ENCODE results near the gene MVD.
A peak's percentile ranks its signal among the peaks of the same experiment; 100 is the strongest.

MVD gene

GRCh38 chr16:88697116-88697830 is 34.4 kb upstream of the MVD start:
- no peak for DNase-seq (ENCODE audit: low spot score)

GRCh38 chr16:88696441-88696840 is 33.5 kb upstream of the MVD start:
- no peak for DNase-seq (ENCODE audit: low spot score)

GRCh38 chr16:88695753-88696152 is 32.9 kb upstream of the MVD start:
- no peak for DNase-seq (ENCODE audit: low spot score)

- DNase-seq (ENCODE audit: low spot score), result no peak
These were observed 32.3 kb upstream of the MVD start for GRCh38 chr16:88695218-88695617.

- DNase-seq (ENCODE audit: low spot score), result no peak
These were observed 31.6 kb upstream of the MVD start for GRCh38 chr16:88694221-88695087.

- DNase-seq (ENCODE audit: low spot score), result no peak
These were observed 30.7 kb upstream of the MVD start for GRCh38 chr16:88693420-88694177.

DNA sequence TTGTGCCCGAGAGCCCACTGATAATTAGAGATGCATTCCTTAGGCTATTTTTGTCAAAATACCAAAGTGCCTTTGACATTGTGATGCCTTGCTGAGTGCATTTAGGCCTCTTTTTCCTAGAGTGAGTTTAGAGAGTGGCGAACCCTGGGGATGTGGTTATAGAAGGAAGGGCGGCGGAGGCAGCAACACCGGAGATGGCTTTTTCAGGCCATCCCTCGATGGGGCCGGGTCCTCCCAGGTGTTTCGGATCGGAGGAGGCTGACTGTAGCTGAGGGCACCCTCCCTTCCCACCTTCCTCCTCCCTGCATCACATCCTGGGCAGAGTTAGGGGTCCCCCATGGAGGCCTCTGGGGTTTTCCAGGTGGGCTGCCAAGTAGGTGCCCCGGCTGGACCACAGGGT is 30.0 kb upstream of the MVD start:
- DNase-seq (ENCODE audit: low spot score), result no peak

- DNase-seq (ENCODE audit: low spot score), result no peak
These were observed 29.2 kb upstream of the MVD start for GRCh38 chr16:88691924-88692560.

DNA sequence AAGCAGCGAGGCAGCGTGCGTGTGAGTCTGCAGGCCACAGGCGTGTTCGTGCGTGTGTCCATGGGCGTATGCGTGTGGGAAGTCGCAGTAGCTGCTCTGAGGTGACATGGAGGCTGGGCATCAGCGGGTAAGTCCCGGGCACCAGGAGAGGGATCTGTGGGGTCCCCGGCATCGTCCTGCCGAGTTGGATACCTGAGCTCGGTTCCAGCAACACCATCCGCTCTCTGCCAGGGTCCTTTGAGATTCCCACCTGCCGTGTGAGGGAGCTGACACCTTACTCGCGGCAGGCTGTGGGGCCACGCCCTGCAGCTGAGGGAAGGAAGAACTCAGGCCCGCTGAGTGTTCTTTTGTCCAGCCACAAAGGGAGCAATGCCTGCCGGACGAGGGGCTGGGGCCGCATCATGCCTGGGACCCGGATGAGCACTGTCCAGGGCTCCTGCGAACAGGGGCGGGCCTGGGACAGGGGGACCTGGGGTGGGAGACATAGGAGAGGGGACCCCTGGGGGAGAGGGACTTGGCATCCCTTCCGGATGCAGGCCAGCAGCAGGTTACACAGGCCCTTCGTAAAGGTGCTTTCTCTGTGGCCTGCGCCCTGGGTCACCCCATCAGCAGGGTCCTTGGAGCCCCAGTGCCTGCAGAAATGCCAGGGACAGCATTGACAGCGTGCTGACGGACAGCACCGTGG is 28.4 kb upstream of the MVD start:
- DNase-seq (ENCODE audit: low spot score), result no peak

DNA sequence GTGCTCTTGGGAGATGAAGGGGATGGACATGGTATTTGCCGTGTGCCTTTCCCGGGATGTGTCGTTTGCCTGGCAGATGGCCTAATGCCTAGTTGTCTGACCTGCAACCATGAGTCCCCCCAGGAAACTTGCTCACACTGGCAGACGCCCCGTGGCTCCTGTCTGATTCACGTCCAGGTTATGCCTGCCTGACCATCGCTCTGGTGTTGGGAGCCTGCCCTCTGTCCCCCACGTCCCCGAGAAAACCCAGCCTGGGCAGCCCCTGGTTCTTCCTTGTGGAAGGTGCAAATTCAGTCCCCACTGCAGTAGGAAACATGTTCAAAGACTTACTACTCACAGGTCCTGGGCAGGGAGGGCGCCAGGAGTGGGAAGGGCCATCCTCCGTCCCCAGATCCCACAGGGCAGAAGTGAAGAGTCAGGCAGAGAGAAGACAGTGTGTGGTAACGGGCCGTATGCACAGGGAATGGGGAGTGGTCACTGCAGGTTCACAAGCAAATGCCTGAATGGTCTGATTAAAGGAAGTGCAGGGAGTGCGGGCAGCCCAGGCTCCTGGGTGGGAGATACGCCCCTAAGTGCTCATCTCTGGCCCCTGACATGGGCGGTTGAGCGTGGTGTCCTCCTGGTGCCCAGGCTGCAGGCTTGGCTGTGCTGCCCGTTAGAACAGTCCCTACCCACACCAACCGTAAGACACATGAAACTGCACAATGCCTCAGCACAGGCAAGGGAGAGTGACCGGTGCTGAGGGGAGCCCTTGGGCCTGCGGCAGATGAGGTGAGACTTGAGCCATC is 27.6 kb upstream of the MVD start:
- no peak for DNase-seq (ENCODE audit: low spot score)

DNA sequence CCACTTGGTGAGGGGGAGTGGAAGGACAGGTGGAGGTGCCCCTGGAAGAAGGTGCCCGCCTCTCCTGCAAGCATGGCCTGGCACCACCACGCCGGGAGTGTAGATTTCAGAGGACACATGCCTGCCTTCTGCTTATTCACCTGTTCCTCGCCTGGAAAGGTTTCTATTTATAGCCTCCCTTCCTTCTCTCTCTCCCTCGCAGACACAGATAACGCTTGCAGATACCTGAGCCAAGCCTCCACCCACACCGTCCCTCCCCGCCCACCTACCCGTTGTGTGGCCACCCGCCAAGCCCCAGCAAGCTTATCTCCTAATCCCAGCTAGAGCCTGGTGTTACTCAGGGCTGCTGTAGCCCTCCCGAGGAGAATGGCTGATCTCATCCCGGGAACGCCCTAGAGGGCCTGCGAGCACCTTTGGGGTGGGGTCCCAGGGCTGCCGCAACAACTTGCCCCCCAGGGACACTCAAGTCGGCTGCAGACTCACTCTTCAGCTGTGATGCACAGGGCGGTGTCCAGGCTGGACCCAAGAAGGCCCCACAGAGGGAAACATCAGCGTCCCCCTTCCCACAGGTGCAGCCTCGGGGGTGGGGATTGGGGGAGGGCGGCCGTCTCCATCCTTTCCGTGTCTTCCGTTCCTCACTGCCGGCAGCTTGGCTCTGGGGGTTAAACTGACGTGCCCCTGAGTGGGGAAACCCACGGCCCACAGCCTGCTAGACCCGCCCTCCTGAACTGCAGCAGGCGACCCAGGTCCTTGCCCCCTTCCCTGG is 25.3 kb upstream of the MVD start:
- no peak for DNase-seq (ENCODE audit: low spot score)

- no peak for DNase-seq (ENCODE audit: low spot score)
These were observed 24.8 kb upstream of the MVD start for GRCh38 chr16:88687676-88688012.

DNA sequence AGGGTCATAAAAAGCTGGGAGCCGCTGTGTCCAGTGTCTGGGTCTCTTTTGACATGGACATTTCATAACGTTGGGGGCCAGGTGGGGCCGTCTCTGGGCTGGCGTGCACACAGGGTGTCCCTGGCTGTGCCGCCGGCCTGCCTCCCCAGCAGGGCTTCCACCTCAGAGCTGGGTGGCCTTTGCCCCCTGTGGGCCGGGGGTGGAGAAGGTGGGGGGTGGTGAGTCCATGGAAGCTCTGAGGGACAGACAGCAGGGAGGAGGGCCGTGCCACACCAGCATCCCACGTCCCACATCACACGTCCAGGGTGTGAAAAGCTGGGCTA is 24.3 kb upstream of the MVD start:
- DNase-seq (ENCODE audit: low spot score), result no peak

DNA sequence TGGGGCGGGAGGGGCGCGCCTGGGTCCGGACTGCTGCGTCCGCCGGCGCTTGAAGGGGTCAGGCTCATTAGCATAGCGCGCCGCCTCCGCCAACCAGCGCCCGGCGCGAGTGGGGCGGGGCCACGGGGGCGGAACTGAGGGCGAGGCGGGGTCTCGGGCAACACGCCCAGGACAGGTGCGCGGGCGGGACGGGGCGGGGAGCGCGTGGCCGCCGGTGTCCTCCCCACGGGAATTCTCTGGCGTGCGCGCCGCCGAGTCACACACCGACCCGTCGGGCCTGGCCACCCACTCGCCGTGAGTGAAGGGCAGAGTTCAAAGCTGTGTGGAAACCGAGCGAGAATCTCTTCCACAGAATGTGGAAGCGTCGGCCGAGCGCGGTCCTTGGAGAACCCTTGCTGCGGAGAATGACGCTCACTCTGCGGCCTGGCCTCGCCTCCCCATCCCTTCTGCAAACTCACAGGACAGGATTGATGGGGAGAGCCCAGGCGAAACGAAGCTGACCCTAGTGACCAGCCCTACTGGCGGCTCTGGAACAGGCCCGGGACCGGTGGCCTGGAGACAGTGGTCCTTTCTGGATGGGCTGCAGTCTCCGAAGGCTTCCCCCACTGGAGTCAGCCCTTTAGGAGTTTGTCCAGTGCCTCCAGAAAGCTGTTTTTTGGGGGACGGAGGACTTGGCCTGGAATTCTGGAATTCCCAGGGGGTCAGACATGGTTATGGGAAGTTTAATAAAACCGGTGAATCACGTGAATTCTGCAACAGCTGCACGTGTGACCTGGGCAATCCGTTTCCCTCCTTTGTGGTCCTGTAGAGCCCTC is 23.8 kb upstream of the MVD start, which contains the start of gene SNAI3:
SNAI3 (minus strand) TSS at position 69 of the 815 bp plus-strand sequence. CDS start 101 bp downstream, outside the sequence.
- peak; percentile 86 for DNase-seq (ENCODE audit: low spot score)

DNA sequence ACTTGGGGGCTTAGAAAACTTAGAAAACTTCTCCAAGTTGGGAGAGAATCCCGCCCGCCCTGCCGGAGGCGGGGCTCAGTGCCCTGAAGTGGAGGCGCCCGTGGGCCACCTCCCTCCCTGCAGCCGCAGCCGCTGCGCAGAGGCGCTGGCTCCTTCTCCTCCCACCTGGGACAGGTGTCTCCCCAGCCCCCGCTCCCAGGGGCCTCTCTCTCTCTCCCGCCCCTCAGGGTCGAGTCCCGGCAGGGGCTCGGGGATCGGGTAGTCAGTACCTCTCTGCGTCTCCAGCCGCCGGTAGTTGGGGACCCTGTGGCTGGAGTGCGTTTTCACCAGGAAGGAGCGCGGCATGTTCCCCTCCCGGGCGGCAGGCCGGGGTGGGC is 23.2 kb upstream of the MVD start:
- peak; percentile 53 for DNase-seq (ENCODE audit: low spot score)

DNA sequence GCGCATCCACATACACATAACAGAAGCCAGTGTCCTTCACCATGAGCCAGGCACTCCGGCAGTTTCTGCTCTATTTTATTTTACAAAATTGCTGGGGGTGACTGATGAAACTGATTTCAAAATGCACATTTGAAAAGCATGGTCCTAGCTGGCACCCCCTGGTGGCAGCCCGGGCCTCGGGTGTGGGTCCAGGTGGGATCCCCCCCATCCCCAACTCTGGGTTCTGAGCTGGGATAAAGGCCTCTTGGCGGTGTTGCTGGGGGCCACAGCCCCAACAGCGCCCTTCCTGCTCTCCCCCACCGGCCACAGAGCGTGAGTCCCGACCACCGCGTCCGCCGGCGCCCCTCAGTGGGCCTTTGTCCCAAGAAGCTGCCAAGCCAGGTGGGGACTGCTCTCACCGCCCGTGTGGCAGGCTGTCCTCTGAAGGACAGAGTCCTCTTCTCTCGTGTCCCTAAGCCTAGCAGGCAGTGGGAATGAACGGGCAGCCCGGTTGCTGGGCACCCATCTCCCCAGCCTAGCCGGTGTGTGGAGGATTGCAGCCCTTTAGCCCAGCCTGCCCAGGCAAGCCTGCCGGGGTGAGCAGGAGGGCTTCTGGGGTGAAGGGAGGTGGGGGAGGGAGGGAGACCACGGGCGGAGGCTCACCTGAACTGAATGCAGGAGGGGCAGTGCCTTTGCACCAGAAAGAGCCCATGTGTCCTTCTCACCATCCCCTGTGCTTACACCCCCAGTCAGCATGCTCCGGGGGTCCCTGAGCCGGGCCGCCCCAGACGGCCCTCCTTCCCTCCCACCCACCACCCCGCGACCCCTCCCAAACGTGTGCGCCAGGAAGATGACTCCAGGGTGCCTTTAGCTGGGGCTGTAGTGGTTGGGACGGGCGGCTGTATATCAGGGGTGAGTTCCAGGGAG is 22.5 kb upstream of the MVD start:
- peak; percentile 88 for DNase-seq (ENCODE audit: low spot score)

- no peak for DNase-seq (ENCODE audit: low spot score)
These were observed 21.8 kb upstream of the MVD start for GRCh38 chr16:88684569-88685155.
